Measurements from ENCODE around the gene FANK1. TPM values are rescaled to one million over a fixed set of nuclear protein-coding genes. Genes with fewer than 3 reads are reported as not detected.

FANK1 gene
- total RNA-seq, 1 experiment from 2014 or later = 0.85 TPM

DNA sequence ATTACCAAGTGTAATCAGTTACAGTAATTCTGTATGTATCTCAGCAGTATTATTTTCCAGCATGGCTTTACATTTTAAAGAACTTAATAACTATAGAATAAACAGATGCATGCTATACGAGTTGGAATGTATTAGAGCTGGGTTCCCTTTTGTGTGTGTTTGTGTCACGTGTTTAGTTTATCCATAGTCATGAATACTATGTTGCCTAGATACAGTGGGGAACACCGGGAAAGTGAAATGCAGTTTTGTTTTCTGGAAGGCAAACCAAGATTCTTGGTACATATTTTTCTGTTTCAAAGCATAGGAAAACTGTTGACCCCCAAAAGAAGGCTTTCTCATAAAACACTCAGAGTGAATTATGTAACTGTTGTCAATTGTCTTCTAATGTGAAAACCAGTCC lies 119.0 kb downstream of the FANK1 start:
- TF ChIP-seq, protein P1, sequence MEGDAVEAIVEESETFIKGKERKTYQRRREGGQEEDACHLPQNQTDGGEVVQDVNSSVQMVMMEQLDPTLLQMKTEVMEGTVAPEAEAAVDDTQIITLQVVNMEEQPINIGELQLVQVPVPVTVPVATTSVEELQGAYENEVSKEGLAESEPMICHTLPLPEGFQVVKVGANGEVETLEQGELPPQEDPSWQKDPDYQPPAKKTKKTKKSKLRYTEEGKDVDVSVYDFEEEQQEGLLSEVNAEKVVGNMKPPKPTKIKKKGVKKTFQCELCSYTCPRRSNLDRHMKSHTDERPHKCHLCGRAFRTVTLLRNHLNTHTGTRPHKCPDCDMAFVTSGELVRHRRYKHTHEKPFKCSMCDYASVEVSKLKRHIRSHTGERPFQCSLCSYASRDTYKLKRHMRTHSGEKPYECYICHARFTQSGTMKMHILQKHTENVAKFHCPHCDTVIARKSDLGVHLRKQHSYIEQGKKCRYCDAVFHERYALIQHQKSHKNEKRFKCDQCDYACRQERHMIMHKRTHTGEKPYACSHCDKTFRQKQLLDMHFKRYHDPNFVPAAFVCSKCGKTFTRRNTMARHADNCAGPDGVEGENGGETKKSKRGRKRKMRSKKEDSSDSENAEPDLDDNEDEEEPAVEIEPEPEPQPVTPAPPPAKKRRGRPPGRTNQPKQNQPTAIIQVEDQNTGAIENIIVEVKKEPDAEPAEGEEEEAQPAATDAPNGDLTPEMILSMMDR (IDR thresholded peaks at IDR 0.05; ENCODE audit: unreplicated experiment) = no peak
- H3K27ac Mint-ChIP-seq (ENCODE audit: unreplicated experiment) = peak overlapping the region; percentile 61
- H3K9me3 Mint-ChIP-seq (ENCODE audit: low read depth, unreplicated experiment) = no peaks in the 10 kb centered on the region
- no TSS peak for BruUV-seq (replicated peaks)
- intact Hi-C loops (cut with micrococcal nuclease; ENCODE audit: unreplicated experiment) = no loop called here
- no peak overlapping the region for H3K4me3 Mint-ChIP-seq (ENCODE audit: low read depth, unreplicated experiment)
- H3K27me3 Mint-ChIP-seq (ENCODE audit: unreplicated experiment) = no peaks in the 10 kb centered on the region
- H3K4me1 Mint-ChIP-seq (ENCODE audit: low read depth, unreplicated experiment) = peaks cover 45% of the 10 kb centered on the region
- DNase-seq = no peak
- CTCF ChIA-PET = interaction anchor here (0.7 kb wide), 1 partner anchor 117 kb away, joined by 3 read pairs; no protein-coding TSS in a partner anchor
- H3K36me3 Mint-ChIP-seq (ENCODE audit: insufficient read depth, unreplicated experiment) = no peaks in the 10 kb centered on the region

DNA sequence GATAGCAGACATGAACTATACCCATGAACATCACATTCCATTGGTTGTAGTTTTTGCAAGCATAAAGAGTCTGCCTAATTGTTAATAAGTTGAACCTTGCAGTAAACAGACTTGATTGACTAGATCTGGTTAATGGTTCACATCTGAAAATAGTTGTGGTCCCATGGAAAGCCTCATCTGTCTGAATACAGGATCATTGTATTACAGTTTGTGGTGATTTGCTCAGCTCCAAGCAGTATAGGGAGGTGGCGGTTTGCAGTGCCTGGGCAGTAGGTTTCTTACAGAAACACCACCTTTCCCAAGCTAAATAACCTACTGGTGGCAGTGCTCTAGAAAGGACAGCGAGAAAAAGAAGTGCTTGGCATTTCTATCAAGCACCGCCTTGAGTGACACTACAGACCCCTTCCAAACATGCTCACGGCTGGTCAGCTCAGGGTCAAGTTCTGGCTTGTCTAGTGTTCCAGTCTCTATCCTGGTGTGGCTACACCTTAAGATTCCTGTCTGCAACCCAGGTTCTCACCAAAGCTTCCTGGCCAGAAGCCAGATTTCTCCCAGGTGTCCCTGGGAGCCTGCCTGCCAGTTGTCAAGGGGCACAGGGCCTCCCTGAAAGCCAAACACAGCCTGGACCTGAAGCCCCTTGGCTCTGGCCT lies 119.9 kb downstream of the FANK1 start:
- no peak overlapping the region for H3K4me3 Mint-ChIP-seq (ENCODE audit: low read depth, unreplicated experiment)
- peak overlapping the region; percentile 61 for H3K27ac Mint-ChIP-seq (ENCODE audit: unreplicated experiment)
- no peaks in the 10 kb centered on the region for H3K36me3 Mint-ChIP-seq (ENCODE audit: insufficient read depth, unreplicated experiment)
- CTCF ChIA-PET = interaction anchor here (0.7 kb wide), 1 partner anchor 1373 kb away, joined by 3 read pairs; no protein-coding TSS in a partner anchor
- DNase-seq = peak; percentile 54
- peaks cover 45% of the 10 kb centered on the region for H3K4me1 Mint-ChIP-seq (ENCODE audit: low read depth, unreplicated experiment)
- intact Hi-C loops (cut with micrococcal nuclease; ENCODE audit: unreplicated experiment) = loop anchor here (2.0 kb wide), 1 partner anchor 51 kb away; no protein-coding TSS in a partner anchor
- no TSS peak for BruUV-seq (replicated peaks)
- no peaks in the 10 kb centered on the region for H3K9me3 Mint-ChIP-seq (ENCODE audit: low read depth, unreplicated experiment)
- TF ChIP-seq, protein P1 (IDR thresholded peaks at IDR 0.05; ENCODE audit: unreplicated experiment) = no peak
- no peaks in the 10 kb centered on the region for H3K27me3 Mint-ChIP-seq (ENCODE audit: unreplicated experiment)

DNA sequence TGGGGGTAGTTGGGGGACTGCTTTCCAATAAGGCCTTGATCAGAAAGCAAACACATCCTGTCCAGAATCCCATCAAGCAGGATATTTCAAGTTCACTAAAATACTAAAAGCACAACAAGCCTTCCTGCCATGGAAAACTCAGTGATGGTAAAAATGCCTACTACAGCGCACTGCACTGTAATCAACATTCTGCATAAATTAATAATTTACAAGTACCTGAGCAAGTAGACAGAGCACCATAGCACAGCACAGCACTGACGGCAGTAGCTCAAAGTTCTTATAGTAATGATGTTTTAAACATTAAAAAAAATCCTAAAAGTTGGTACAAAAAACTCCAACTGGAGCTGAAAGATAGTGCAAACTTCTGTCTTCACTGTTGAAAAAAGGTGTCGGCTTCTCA lies 120.5 kb downstream of the FANK1 start:
- intact Hi-C loops (cut with micrococcal nuclease; ENCODE audit: unreplicated experiment) = loop anchor here (2.0 kb wide), 1 partner anchor 50 kb away; no protein-coding TSS in a partner anchor
- H3K27ac Mint-ChIP-seq (ENCODE audit: unreplicated experiment) = peak overlapping the region; percentile 58
- H3K27me3 Mint-ChIP-seq (ENCODE audit: unreplicated experiment) = no peaks in the 10 kb centered on the region
- no peaks in the 10 kb centered on the region for H3K36me3 Mint-ChIP-seq (ENCODE audit: insufficient read depth, unreplicated experiment)
- CTCF ChIA-PET = interaction anchor here (0.7 kb wide), 1 partner anchor 1372 kb away, joined by 3 read pairs; no protein-coding TSS in a partner anchor
- no peaks in the 10 kb centered on the region for H3K9me3 Mint-ChIP-seq (ENCODE audit: low read depth, unreplicated experiment)
- DNase-seq = no peak
- TF ChIP-seq, protein P1 (IDR thresholded peaks at IDR 0.05; ENCODE audit: unreplicated experiment) = no peak
- peaks cover 45% of the 10 kb centered on the region for H3K4me1 Mint-ChIP-seq (ENCODE audit: low read depth, unreplicated experiment)
- BruUV-seq (replicated peaks) = no TSS peak
- no peak overlapping the region for H3K4me3 Mint-ChIP-seq (ENCODE audit: low read depth, unreplicated experiment)

DNA sequence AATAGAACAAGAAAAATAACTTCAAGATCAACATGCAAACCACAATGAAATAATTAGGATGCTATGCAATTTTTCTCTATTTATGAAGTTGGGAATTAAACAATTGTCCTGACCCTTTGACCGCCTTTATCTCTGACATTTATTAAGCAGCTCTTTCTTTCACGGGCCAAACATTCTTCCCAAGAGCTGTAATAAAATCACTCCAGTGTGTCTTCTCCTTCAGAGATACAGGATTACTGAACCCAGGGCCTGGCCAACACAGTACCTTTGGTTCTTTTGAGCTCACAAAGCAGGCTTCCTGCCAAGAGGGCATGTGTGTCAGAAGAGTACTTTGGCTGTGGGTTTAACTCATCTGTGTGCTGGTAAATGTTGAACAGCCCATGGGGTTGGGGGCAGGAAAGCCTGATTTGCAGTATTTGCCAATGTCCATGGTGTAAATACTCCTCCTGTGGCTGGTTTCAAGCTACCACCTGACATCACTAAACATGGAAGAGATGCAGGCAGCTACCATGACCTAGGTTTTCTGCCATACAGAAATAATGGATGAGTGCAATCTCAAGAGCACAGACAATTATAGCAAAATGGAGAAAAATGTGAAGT lies 121.7 kb downstream of the FANK1 start:
- Mint-ChIP-seq H3K9me3 (ENCODE audit: low read depth, unreplicated experiment) (no peaks in the 10 kb centered on the region), H3K27me3 (ENCODE audit: unreplicated experiment) (no peaks in the 10 kb centered on the region), H3K36me3 (ENCODE audit: insufficient read depth, unreplicated experiment) (no peaks in the 10 kb centered on the region), H3K4me3 (ENCODE audit: low read depth, unreplicated experiment) (no peak overlapping the region), H3K4me1 (ENCODE audit: low read depth, unreplicated experiment) (peaks cover 34% of the 10 kb centered on the region), H3K27ac (ENCODE audit: unreplicated experiment) (no peak overlapping the region)
- intact Hi-C loops (cut with micrococcal nuclease; ENCODE audit: unreplicated experiment) = loop anchor here (2.0 kb wide), 1 partner anchor 49 kb away; no protein-coding TSS in a partner anchor
- no peak for DNase-seq
- BruUV-seq (replicated peaks) = no TSS peak
- CTCF ChIA-PET = no interaction called here
- TF ChIP-seq, protein P1 (IDR thresholded peaks at IDR 0.05; ENCODE audit: unreplicated experiment) = no peak

Data from Calu3 (cell line).